WTC11 (cell line): ENCODE data around the gene MFAP3L. TPM values are rescaled to one million over a fixed set of nuclear protein-coding genes. Genes with fewer than 3 reads are reported as not detected.

Experiments
- ATAC-seq: fragments of 200-7000 bp; cut with Tn5 transposase; 2 replicates; pipeline ENCODE4 v1.10.0; 2021; ENCODE audit warnings: mild to moderate bottlenecking, moderate library complexity
- CTCF ChIA-PET: fragments of 300-600 bp; sonication (Branson Sonifier 250); formaldehyde crosslinking; loops from one replicate; lab custom pipeline; 2021; ENCODE audit warnings: antibody characterized with exemption; lab: Charles Lee
- POLR2A ChIA-PET: fragments of 350-600 bp; sonication (Branson Sonifier 250); formaldehyde crosslinking; loops from one replicate; lab custom pipeline; 2021; ENCODE audit warnings: antibody characterized with exemption; lab: Charles Lee
- DNase-seq: peaks from one replicate; pipeline ENCODE4 v3.0.0; 2021; ENCODE audit warnings: low spot score
- H3K27ac Mint-ChIP-seq: 2 replicates; pipeline ENCODE4 v1.8.0; 2021; ENCODE audit warnings: mixed read lengths
- H3K27me3 Mint-ChIP-seq: 2 replicates; pipeline ENCODE4 v1.8.0; 2021; ENCODE audit warnings: low read depth, mild to moderate bottlenecking, moderate library complexity, mixed read lengths
- H3K36me3 Mint-ChIP-seq: 2 replicates; pipeline ENCODE4 v1.8.0; 2021; ENCODE audit warnings: mixed read lengths
- H3K4me1 Mint-ChIP-seq: 2 replicates; pipeline ENCODE4 v1.8.0; 2022; ENCODE audit warnings: mixed read lengths
- H3K4me3 Mint-ChIP-seq: 2 replicates; pipeline ENCODE4 v1.8.0; 2021; ENCODE audit warnings: mild to moderate bottlenecking, moderate library complexity, mixed read lengths
- H3K9me3 Mint-ChIP-seq: 2 replicates; pipeline ENCODE4 v1.8.0; 2021; ENCODE audit warnings: mixed read lengths
- CBFB ChIP-seq: sonication (generic); formaldehyde crosslinking; IDR thresholded peaks from 2 replicates; pipeline ENCODE4 v1.8.1; 2022; ENCODE audit warnings: mild to moderate bottlenecking, low read depth, missing genetic modification reagents
- CREB1 ChIP-seq: sonication (generic); formaldehyde crosslinking; IDR thresholded peaks from 2 replicates; pipeline ENCODE4 v1.8.0; 2023; ENCODE audit warnings: mild to moderate bottlenecking, missing genetic modification reagents
- FOXJ3 ChIP-seq: sonication (generic); formaldehyde crosslinking; IDR thresholded peaks from 2 replicates; pipeline ENCODE4 v1.9.0; 2021; ENCODE audit warnings: missing genetic modification reagents, mild to moderate bottlenecking, borderline replicate concordance
- GRHL2 ChIP-seq: fragments of 250-450 bp; sonication (Bioruptor Pico); IDR thresholded peaks from 2 replicates; pipeline ENCODE4 v1.8.0; 2022; ENCODE audit warnings: mild to moderate bottlenecking, moderate library complexity; ENCODE audit not compliant: insufficient replicate concordance, severe bottlenecking
- IRF2 ChIP-seq: sonication (generic); formaldehyde crosslinking; IDR thresholded peaks from 2 replicates; pipeline ENCODE4 v1.8.0; 2022; ENCODE audit warnings: low read depth, missing genetic modification reagents, borderline replicate concordance
- JUN ChIP-seq: sonication (generic); formaldehyde crosslinking; IDR thresholded peaks from 2 replicates; pipeline ENCODE4 v1.8.0; 2023; ENCODE audit warnings: mild to moderate bottlenecking, missing genetic modification reagents
- NFE2L1 ChIP-seq: sonication (generic); formaldehyde crosslinking; IDR thresholded peaks from 2 replicates; pipeline ENCODE4 v1.8.1; 2023; ENCODE audit warnings: missing genetic modification reagents
- OVOL2 ChIP-seq: fragments of 250-450 bp; sonication (Bioruptor Pico); IDR thresholded peaks from 2 replicates; pipeline ENCODE4 v1.9.0; 2021; ENCODE audit warnings: mild to moderate bottlenecking, borderline replicate concordance
- TEAD4 ChIP-seq: sonication (generic); formaldehyde crosslinking; IDR thresholded peaks from 2 replicates; pipeline ENCODE4 v1.8.0; 2022; ENCODE audit warnings: mild to moderate bottlenecking, missing genetic modification reagents
- ZNF138 ChIP-seq: sonication (generic); formaldehyde crosslinking; conservative IDR thresholded peaks from 2 replicates; pipeline ENCODE4 v1.8.1; 2022; ENCODE audit warnings: mild to moderate bottlenecking, moderate library complexity, missing genetic modification reagents
- ZNF219 ChIP-seq: sonication (generic); formaldehyde crosslinking; IDR thresholded peaks from 2 replicates; pipeline ENCODE4 v1.8.0; 2023; ENCODE audit warnings: missing genetic modification reagents, mild to moderate bottlenecking, borderline replicate concordance
- ZNF317 ChIP-seq: sonication (generic); formaldehyde crosslinking; IDR thresholded peaks from 2 replicates; pipeline ENCODE4 v1.8.1; 2023; ENCODE audit warnings: low read depth, mild to moderate bottlenecking, moderate library complexity, missing genetic modification reagents, borderline replicate concordance
- ZNF396 ChIP-seq: fragments of 250-450 bp; sonication (Bioruptor Pico); IDR thresholded peaks from 2 replicates; pipeline ENCODE4 v1.8.0; 2021; ENCODE audit warnings: mild to moderate bottlenecking, moderate library complexity, borderline replicate concordance
- total RNA-seq: library from RNA; stranded (reverse); gene quantifications from 3 replicates; pipeline ENCODE4 v1.2.3, GENCODE V29; 2021
- TF ChIP-seq, protein P1 (sequence below): sonication (generic); formaldehyde crosslinking; IDR thresholded peaks from 2 replicates; pipeline ENCODE4 v1.8.0; 2022; ENCODE audit warnings: mild to moderate bottlenecking, missing genetic modification reagents
- TF ChIP-seq, protein P2 (sequence below): sonication (generic); formaldehyde crosslinking; IDR thresholded peaks from 2 replicates; pipeline ENCODE4 v1.8.1; 2023; ENCODE audit warnings: mild to moderate bottlenecking, missing genetic modification reagents, borderline replicate concordance
- TF ChIP-seq, protein P3 (sequence below): fragments of 250-450 bp; sonication (Bioruptor Pico); conservative IDR thresholded peaks from 2 replicates; pipeline ENCODE4 v1.9.0; 2021; ENCODE audit warnings: mild to moderate bottlenecking
- TF ChIP-seq, protein P4 (sequence below): sonication (generic); formaldehyde crosslinking; IDR thresholded peaks from 2 replicates; pipeline ENCODE4 v1.8.0; 2023; ENCODE audit warnings: missing genetic modification reagents
- TF ChIP-seq, protein P5 (sequence below): sonication (generic); formaldehyde crosslinking; IDR thresholded peaks from 2 replicates; pipeline ENCODE4 v1.8.1; 2022; ENCODE audit warnings: mild to moderate bottlenecking, missing genetic modification reagents, moderate library complexity, borderline replicate concordance

Gene MFAP3L
- total RNA-seq, 1 experiment from 2014 or later = 31.3 TPM

DNA sequence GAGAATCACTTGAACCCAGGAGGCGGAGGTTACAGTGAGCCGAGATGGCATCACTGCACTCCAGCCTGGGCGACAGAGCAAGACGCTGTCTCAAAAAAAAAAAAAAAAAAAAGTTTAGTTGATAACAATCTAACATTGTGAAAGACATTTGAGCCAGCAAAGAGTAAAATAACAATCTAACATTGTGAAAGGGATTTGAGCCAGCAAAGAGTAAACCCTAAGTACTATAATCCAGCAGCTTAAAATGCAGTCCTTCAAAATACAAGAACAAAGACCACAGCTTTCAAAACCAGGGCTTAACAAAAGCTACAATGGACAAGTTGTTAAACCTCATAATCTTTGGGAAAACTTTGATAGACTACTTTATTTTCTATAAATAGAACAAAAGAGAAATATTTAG, 16.9 kb downstream of the MFAP3L start (continued):
- TF ChIP-seq, protein P1, sequence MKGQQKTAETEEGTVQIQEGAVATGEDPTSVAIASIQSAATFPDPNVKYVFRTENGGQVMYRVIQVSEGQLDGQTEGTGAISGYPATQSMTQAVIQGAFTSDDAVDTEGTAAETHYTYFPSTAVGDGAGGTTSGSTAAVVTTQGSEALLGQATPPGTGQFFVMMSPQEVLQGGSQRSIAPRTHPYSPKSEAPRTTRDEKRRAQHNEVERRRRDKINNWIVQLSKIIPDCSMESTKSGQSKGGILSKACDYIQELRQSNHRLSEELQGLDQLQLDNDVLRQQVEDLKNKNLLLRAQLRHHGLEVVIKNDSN = no peak
- TF ChIP-seq JUN (no peak), CBFB (no peak), TEAD4 (CRISPR knock-in tag) (no peak)
- TF ChIP-seq, all 79 proteins: peak for 0

DNA sequence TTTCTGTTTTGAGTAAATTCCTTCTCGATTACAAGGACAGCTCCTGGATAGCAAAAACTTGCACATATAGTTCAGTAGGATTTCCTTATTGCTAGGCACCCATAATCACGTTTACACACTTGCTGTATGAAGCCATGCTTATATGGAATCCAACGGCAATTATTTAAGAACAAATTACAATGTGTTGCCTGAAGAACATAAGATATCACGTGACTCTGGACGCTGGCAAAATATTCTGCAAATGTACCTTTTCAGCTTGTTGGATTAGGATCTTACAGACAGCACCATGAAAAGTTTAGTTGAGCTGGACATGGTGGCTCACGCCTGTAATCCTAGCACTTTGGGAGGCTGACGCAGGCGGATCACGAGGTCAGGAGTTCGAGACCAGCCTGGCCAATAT, 17.4 kb downstream of the MFAP3L start:
- Mint-ChIP-seq H3K27ac (no peak overlapping the region), H3K9me3 (peaks cover 15% of the 10 kb centered on the region), H3K36me3 (peaks cover 12% of the 10 kb centered on the region), H3K4me1 (peaks cover 35% of the 10 kb centered on the region), H3K4me3 (no peak overlapping the region), H3K27me3 (no peaks in the 10 kb centered on the region)
- POLR2A ChIA-PET = no interaction called here
- ATAC-seq (no peak), DNase-seq (no peak)
- TF ChIP-seq FOXJ3 (CRISPR knock-in tag) (no peak), ZNF317 (no peak), NFE2L1 (no peak), IRF2 (CRISPR knock-in tag) (no peak), ZNF219 (CRISPR knock-in tag) (no peak), ZNF138 (CRISPR knock-in tag) (no peak), OVOL2 (CRISPR knock-in tag) (no peak), ZNF396 (no peak), GRHL2 (CRISPR knock-in tag) (no peak), CREB1 (no peak)
- TF ChIP-seq, protein P2, sequence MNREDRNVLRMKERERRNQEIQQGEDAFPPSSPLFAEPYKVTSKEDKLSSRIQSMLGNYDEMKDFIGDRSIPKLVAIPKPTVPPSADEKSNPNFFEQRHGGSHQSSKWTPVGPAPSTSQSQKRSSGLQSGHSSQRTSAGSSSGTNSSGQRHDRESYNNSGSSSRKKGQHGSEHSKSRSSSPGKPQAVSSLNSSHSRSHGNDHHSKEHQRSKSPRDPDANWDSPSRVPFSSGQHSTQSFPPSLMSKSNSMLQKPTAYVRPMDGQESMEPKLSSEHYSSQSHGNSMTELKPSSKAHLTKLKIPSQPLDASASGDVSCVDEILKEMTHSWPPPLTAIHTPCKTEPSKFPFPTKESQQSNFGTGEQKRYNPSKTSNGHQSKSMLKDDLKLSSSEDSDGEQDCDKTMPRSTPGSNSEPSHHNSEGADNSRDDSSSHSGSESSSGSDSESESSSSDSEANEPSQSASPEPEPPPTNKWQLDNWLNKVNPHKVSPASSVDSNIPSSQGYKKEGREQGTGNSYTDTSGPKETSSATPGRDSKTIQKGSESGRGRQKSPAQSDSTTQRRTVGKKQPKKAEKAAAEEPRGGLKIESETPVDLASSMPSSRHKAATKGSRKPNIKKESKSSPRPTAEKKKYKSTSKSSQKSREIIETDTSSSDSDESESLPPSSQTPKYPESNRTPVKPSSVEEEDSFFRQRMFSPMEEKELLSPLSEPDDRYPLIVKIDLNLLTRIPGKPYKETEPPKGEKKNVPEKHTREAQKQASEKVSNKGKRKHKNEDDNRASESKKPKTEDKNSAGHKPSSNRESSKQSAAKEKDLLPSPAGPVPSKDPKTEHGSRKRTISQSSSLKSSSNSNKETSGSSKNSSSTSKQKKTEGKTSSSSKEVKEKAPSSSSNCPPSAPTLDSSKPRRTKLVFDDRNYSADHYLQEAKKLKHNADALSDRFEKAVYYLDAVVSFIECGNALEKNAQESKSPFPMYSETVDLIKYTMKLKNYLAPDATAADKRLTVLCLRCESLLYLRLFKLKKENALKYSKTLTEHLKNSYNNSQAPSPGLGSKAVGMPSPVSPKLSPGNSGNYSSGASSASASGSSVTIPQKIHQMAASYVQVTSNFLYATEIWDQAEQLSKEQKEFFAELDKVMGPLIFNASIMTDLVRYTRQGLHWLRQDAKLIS (CRISPR knock-in tag) = no peak
- TF ChIP-seq, protein P3, sequence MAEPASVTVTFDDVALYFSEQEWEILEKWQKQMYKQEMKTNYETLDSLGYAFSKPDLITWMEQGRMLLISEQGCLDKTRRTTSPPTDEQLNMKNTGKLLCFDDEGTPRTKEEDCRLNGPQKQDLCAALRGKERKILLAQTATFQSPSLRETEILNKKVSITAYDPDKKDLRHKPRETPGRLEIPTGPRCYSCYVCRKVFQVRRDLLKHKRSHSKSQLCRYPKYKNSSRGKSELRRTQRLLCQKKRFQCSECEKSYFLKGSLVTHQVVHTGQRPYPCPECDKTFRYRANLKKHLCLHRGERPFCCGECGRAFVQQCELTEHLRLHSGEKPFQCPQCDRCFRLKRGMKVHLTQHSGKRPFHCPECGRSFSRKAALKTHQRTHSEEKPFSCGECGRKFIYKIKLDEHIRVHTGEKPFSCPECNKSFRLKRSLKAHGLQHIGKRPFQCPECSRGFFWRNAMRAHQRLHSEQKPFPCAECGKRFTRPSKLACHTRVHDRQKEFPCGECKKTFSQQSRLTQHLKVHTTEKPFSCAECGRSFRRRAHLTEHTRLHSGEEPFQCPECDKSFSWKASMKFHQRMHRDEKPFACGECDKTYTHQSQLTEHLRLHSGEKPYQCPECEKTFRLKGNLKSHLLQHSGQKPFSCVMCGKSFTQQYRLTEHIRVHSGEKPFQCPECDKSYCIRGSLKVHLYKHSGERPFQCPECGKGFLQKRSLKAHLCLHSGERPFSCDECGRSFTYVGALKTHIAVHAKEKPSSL = no peak
- TF ChIP-seq, protein P4, sequence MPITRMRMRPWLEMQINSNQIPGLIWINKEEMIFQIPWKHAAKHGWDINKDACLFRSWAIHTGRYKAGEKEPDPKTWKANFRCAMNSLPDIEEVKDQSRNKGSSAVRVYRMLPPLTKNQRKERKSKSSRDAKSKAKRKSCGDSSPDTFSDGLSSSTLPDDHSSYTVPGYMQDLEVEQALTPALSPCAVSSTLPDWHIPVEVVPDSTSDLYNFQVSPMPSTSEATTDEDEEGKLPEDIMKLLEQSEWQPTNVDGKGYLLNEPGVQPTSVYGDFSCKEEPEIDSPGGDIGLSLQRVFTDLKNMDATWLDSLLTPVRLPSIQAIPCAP (CRISPR knock-in tag) = no peak
- TF ChIP-seq, protein P5, sequence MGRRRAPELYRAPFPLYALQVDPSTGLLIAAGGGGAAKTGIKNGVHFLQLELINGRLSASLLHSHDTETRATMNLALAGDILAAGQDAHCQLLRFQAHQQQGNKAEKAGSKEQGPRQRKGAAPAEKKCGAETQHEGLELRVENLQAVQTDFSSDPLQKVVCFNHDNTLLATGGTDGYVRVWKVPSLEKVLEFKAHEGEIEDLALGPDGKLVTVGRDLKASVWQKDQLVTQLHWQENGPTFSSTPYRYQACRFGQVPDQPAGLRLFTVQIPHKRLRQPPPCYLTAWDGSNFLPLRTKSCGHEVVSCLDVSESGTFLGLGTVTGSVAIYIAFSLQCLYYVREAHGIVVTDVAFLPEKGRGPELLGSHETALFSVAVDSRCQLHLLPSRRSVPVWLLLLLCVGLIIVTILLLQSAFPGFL (CRISPR knock-in tag) = no peak
- CTCF ChIA-PET = no interaction called here
